OCI-LY3 (cell line): Measurements from ENCODE around the gene BAG3.
A peak's percentile ranks its signal among the peaks of the same experiment; 100 is the strongest.

Experiments
- H2AFZ ChIP-seq: fragments of 200-600, 300-600 bp; shearing (Covaris generic); 2 replicates; pipeline ENCODE4 v1.6.0; 2014; ENCODE audit warnings: antibody characterized with exemption, low read depth, low read length
- H3K27ac ChIP-seq: fragments of 200-600, 300-600 bp; sonication (generic); 2 replicates; pipeline ENCODE4 v1.5.1; 2014; ENCODE audit warnings: mild to moderate bottlenecking, low read length, moderate library complexity, mixed read lengths
- H3K27me3 ChIP-seq: fragments of 200-600, 300-600 bp; sonication (generic); 2 replicates; pipeline ENCODE4 v1.6.1; 2014; ENCODE audit warnings: low read depth, low read length, mixed read lengths
- H3K36me3 ChIP-seq: fragments of 200-600, 300-600 bp; sonication (generic); replicated peaks from 2 replicates; pipeline ENCODE3; 2014; ENCODE audit warnings: low read depth, low read length, mixed read lengths
- H3K4me1 ChIP-seq: fragments of 300-600, 200-600 bp; sonication (generic); 2 replicates; pipeline ENCODE4 v1.6.1; 2014; ENCODE audit warnings: low read length, mixed read lengths
- H3K4me2 ChIP-seq: fragments of 200-600, 300-600 bp; sonication (generic); 2 replicates; pipeline ENCODE4 v1.6.1; 2014; ENCODE audit warnings: low read length, mixed read lengths
- H3K4me3 ChIP-seq: fragments of 300-600, 200-600 bp; sonication (generic); 2 replicates; pipeline ENCODE4 v1.5.1; 2014; ENCODE audit warnings: antibody characterized with exemption, mild to moderate bottlenecking, low read length, moderate library complexity
- H3K79me2 ChIP-seq: fragments of 300-600, 200-600 bp; shearing (Covaris generic); 2 replicates; pipeline ENCODE4 v1.6.1; 2014; ENCODE audit warnings: mild to moderate bottlenecking, low read length, mixed read lengths
- H3K9ac ChIP-seq: fragments of 300-600, 200-600 bp; shearing (Covaris generic); 2 replicates; pipeline ENCODE4 v1.6.0; 2014; ENCODE audit warnings: mild to moderate bottlenecking, low read length, moderate library complexity
- H3K9me3 ChIP-seq: fragments of 200-600, 300-600 bp; shearing (Covaris generic); 2 replicates; pipeline ENCODE4 v1.6.1; 2014; ENCODE audit warnings: low read length, mixed read lengths; ENCODE audit not compliant: insufficient read depth
- H4K20me1 ChIP-seq: fragments of 200-600, 300-600 bp; sonication (generic); 2 replicates; pipeline ENCODE4 v1.6.1; 2016; ENCODE audit warnings: low read length, mixed read lengths; ENCODE audit not compliant: insufficient read depth
- EZH2phosphoT487 ChIP-seq: fragments of 200-600 bp; shearing (Covaris generic); IDR thresholded peaks from 2 replicates; pipeline ENCODE4 v1.6.1; 2018; ENCODE audit warnings: antibody characterized with exemption, mixed run types, low read depth
- TF ChIP-seq, protein P1 (sequence below): fragments of 200-600, 300-600 bp; sonication (generic); IDR thresholded peaks from 2 replicates; pipeline ENCODE4 v1.5.1; 2014; ENCODE audit warnings: antibody characterized with exemption, low read length, low read depth

BAG3 gene

GRCh38 chr10:119687192-119688032, 36.2 kb downstream of the BAG3 start:
- H3K36me3 ChIP-seq: no peaks in the 10 kb centered on the region
- no peak overlapping the region for H3K4me3 ChIP-seq
- H3K4me2 ChIP-seq: peak overlapping the region; percentile 6; the same call in 1 of the 2 replicates
- TF ChIP-seq EZH2phosphoT487: no peak
- TF ChIP-seq, protein P1, sequence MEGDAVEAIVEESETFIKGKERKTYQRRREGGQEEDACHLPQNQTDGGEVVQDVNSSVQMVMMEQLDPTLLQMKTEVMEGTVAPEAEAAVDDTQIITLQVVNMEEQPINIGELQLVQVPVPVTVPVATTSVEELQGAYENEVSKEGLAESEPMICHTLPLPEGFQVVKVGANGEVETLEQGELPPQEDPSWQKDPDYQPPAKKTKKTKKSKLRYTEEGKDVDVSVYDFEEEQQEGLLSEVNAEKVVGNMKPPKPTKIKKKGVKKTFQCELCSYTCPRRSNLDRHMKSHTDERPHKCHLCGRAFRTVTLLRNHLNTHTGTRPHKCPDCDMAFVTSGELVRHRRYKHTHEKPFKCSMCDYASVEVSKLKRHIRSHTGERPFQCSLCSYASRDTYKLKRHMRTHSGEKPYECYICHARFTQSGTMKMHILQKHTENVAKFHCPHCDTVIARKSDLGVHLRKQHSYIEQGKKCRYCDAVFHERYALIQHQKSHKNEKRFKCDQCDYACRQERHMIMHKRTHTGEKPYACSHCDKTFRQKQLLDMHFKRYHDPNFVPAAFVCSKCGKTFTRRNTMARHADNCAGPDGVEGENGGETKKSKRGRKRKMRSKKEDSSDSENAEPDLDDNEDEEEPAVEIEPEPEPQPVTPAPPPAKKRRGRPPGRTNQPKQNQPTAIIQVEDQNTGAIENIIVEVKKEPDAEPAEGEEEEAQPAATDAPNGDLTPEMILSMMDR: no peak
- no peaks in the 10 kb centered on the region for H4K20me1 ChIP-seq
- H2AFZ ChIP-seq: peak overlapping the region; percentile 31; the same call in 1 of the 2 replicates
- no peaks in the 10 kb centered on the region for H3K79me2 ChIP-seq
- no peaks in the 10 kb centered on the region for H3K9me3 ChIP-seq
- H3K9ac ChIP-seq: no peak overlapping the region
- H3K4me1 ChIP-seq: peaks cover 9% of the 10 kb centered on the region; the same call in 1 of the 2 replicates
- H3K27ac ChIP-seq: no peak overlapping the region
- no peaks in the 10 kb centered on the region for H3K27me3 ChIP-seq

DNA sequence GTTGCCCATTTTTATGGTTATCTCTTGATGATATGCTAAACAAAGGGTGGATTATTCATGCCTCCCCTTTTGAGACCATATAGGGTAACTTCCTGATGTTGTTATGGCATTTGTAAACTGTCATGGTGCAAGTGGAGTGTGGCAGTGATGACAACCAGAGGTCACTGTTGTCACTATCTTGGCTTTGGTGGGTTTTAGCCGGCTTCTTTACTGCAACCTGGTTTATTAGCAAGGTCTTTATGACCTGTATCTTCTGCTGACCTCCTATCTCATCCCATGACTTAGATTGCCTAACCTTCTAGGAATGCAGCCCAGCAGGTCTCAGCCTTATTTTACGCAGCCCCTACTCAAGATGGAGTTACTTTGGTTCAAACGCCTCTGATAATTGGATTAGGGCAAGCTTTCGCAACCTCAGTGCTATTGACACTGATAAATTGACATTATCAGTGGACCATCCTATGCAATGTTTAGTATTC, 36.9 kb downstream of the BAG3 start:
- H3K9ac ChIP-seq: no peak overlapping the region
- H2AFZ ChIP-seq: no peak overlapping the region
- H3K27me3 ChIP-seq: no peaks in the 10 kb centered on the region
- H3K9me3 ChIP-seq: no peaks in the 10 kb centered on the region
- H3K4me3 ChIP-seq: no peak overlapping the region
- peak overlapping the region; percentile 6; the same call in 1 of the 2 replicates for H3K4me2 ChIP-seq
- H3K27ac ChIP-seq: no peak overlapping the region
- no peaks in the 10 kb centered on the region for H4K20me1 ChIP-seq
- peaks cover 9% of the 10 kb centered on the region; the same call in 1 of the 2 replicates for H3K4me1 ChIP-seq
- no peaks in the 10 kb centered on the region for H3K36me3 ChIP-seq
- H3K79me2 ChIP-seq: no peaks in the 10 kb centered on the region
- TF ChIP-seq EZH2phosphoT487: no peak
- TF ChIP-seq, protein P1: peak; percentile 46

- no peak overlapping the region for H3K9ac ChIP-seq
- H3K36me3 ChIP-seq: no peaks in the 10 kb centered on the region
- H2AFZ ChIP-seq: no peak overlapping the region
- no peak overlapping the region for H3K4me3 ChIP-seq
- H3K27me3 ChIP-seq: no peaks in the 10 kb centered on the region
- no peaks in the 10 kb centered on the region for H4K20me1 ChIP-seq
- no peaks in the 10 kb centered on the region for H3K79me2 ChIP-seq
- H3K4me2 ChIP-seq: no peak overlapping the region
- H3K4me1 ChIP-seq: peaks cover 9% of the 10 kb centered on the region; the same call in 1 of the 2 replicates
- no peak overlapping the region for H3K27ac ChIP-seq
- no peaks in the 10 kb centered on the region for H3K9me3 ChIP-seq
- TF ChIP-seq, protein P1: no peak
- no peak for TF ChIP-seq EZH2phosphoT487
Observed at GRCh38 chr10:119689016-119689580, 37.9 kb downstream of the BAG3 start.

DNA sequence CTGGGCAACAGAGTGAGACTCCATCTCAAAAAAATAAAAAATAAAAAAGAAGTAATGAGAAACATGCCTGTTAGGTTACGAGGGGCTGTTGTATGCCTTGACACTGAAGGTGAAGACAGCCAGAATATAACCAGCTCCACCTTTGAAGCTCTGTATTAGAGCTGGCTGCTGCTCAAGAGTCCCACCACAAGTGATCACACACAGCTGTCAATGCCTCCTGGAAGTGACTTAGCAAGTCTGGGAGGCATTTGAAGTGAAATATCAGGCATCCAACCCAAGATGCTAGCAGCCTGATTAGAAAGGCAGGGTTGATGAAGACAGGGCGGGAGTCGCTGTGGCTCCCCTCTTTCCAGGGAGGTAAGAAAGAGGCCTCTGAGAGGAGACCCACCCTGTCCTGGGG, 40.5 kb downstream of the BAG3 start:
- no peaks in the 10 kb centered on the region for H3K36me3 ChIP-seq
- peaks cover 7% of the 10 kb centered on the region; the same call in 1 of the 2 replicates for H3K4me1 ChIP-seq
- H3K4me3 ChIP-seq: no peak overlapping the region
- no peak overlapping the region for H2AFZ ChIP-seq
- no peak overlapping the region for H3K27ac ChIP-seq
- no peaks in the 10 kb centered on the region for H3K9me3 ChIP-seq
- H3K27me3 ChIP-seq: no peaks in the 10 kb centered on the region
- no peak overlapping the region for H3K4me2 ChIP-seq
- H4K20me1 ChIP-seq: no peaks in the 10 kb centered on the region
- no peak overlapping the region for H3K9ac ChIP-seq
- TF ChIP-seq, protein P1: no peak
- H3K79me2 ChIP-seq: no peaks in the 10 kb centered on the region
